HG03060 (cell line): ENCODE measurements around the gene ZBTB20.

ENCODE experiments used
- ATAC-seq: cut with Tn5 transposase; IDR thresholded peaks from one replicate; pipeline ENCODE4 v1.9.1; 2021; ENCODE audit warnings: low read depth, moderate number of reproducible peaks; ENCODE audit not compliant: unreplicated experiment

Gene ZBTB20

DNA sequence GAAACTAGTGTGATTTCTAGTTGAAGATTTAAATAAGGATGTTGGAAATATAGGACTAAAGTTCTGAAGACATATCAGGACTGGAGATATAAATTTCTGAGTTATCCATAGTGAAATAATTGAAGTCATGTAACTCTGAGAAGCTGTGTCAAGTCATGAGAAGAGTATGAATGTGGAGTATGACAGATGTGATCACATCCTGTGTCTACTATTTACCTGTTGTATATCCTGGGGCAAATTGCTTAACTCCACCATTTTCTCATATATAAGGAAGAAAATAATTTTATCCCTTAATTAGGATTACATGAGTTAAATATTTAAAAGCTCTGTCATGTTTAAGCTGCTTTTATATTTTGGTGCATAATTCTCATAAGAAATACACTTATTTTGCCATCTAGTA is 350.3 kb downstream of the ZBTB20 start:
- ATAC-seq: no peak

DNA sequence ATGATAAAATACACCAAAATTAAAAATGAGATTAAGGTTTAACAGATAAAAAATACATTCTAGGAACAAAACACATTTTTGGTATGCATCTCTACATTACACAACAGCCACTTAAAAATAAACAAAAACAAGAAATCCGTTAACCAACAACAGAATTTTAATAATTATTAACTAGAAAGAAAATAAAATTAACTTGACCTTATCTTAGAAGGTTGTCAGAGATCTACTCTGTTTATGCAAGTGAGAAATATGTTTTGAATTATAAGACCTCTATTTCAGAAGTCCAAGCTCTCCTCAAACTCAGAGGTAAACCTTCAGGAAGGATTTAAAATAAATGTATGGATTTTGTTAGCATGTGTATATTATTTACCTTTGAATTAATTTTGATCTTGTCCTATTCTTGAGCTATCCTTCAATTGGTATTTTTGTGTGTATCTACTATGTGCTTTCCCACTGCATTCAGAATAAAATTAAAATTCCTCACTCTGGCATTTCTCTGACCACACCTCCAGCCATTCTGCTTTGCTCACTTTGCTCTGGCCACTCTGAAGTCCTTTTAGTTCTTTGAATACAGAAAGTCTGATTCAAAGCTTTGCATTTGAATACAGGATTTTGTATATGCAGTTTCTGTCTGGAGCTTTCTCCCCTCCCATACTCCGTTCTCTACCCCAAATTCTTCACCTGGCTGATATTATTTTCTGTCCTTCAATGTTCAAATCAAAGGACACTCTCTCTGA is 352.0 kb downstream of the ZBTB20 start:
- ATAC-seq: no peak

DNA sequence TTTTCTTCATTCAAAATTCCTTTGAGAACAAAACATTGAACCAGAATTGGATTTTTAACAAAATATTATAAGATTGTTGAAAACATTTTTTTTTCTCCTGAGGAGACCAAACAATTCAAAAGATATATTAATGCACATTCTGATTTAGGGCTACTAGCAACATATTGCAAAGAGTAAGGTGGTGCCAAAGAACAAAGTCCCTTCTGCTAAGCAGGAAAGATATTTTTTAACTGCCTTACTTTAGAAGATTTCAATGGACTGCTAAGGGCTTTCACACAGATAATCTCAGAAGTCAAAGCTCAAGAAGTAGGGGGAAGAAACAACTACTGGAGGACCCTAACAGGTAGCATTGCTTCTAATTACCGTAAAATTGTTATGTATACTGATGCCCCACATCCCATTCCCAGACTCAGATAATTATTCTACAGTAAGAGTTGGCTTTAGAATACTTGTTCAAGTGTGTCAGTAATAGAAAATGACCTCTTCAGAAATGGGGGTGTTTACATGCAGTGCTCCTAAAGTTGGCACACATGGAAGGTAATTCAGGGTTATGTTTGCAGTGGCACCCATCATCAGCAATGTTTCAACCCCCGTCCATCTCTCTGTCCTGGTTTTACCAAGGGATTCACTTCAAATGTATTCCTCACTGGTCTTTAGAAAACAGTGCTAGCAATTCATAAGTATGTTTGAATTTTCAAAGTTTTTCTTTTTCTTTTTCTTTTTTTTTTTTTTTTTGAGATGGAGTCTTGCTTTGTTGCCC is 354.7 kb downstream of the ZBTB20 start:
- no peak for ATAC-seq

GRCh38 chr3:114790752-114791151 is 356.3 kb downstream of the ZBTB20 start:
- no peak for ATAC-seq

GRCh38 chr3:114789803-114790202 is 357.3 kb downstream of the ZBTB20 start:
- ATAC-seq: no peak

- no peak for ATAC-seq
These were observed 371.7 kb downstream of the ZBTB20 start for GRCh38 chr3:114775395-114775794.

GRCh38 chr3:114770874-114771273 is 376.2 kb downstream of the ZBTB20 start:
- ATAC-seq: no peak

DNA sequence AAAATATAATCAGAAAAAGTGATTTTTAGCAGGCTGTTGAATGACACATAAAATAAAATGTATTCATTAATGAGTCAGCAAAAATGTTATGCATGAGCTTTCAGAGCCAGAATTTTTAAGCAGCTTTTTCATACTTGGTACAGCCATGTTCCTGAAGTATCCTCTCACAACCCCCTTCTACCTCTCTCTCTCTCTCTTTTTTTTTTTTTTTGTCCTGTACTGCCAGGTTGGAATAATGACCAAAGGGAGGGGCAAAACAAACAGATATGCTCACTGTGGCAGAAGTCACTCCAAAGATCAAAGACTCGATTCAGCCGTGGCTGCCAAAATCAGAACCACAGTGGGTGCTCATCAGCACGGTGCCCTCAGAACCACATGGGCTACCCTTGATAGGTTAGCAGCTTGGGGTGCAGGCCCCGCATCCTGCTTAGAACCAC is 383.0 kb downstream of the ZBTB20 start:
- ATAC-seq: no peak

- no peak for ATAC-seq
These were observed 384.9 kb downstream of the ZBTB20 start for GRCh38 chr3:114762144-114762543.

- no peak for ATAC-seq
These were observed 386.4 kb downstream of the ZBTB20 start for GRCh38 chr3:114760679-114761078.

GRCh38 chr3:114758831-114759699 is 388.0 kb downstream of the ZBTB20 start:
- no peak for ATAC-seq

- peak; percentile 58 for ATAC-seq
These were observed 390.4 kb downstream of the ZBTB20 start for GRCh38 chr3:114756506-114757279.

DNA sequence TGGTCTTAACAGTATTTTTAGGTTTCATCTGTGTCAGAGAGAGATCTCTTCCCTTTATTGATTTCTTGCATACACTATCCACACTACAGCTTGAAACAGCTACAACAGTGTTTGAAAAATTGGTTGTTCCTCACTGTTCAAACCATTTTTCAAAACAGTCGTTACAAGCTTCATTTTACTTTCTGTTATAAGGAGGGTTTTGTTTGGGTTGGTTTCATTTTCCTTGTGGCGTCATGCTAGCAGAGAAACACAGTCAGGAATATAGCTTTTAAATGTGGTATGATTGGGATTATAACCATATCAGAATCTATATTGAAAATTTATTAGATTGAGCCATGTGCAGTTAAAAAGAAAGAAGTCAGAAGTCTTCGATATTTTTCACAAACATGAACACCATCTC is 400.6 kb downstream of the ZBTB20 start:
- no peak for ATAC-seq

DNA sequence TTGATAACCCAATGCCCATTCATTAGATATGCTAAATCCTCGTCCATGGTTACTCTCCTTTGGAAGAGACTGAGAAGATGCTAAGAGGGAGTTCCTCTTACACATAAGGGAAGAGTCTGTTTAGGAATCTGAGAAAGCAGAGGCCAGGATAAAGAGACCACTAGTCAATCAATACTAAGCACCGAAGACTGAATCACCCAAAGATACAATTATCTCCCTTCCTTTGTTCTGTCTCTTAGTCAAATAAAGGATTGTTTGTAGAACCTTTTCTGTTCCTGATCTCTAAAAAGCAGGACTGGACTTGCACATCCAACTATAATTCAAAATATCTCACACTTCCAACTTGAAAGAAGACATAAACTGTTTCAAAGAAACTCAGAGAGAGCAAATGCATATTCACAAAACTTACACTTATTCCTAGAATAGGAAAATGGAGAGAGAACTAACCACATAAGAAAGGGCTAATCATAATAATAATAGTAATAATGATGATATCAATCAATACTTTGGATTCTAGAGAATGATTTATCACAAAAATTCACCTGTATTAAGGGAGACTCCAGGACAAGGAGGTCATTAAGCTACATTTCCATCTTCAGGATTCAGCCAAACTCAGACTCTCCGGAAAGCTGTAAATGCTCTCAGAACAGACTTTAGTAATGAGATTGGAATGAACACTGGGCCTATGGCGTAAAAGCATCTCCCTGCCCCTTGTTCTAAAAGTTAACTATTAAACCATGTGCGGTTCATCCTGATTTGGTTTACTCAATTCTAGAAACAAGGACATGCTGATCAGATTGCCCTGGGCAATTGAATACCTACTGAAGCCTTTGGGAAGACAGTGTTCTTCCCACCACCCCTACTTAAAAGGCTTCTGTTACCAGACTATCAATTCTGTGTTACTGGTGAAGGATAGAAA is 401.5 kb downstream of the ZBTB20 start:
- ATAC-seq: no peak

GRCh38 chr3:114743746-114744485 is 403.2 kb downstream of the ZBTB20 start:
- no peak for ATAC-seq

DNA sequence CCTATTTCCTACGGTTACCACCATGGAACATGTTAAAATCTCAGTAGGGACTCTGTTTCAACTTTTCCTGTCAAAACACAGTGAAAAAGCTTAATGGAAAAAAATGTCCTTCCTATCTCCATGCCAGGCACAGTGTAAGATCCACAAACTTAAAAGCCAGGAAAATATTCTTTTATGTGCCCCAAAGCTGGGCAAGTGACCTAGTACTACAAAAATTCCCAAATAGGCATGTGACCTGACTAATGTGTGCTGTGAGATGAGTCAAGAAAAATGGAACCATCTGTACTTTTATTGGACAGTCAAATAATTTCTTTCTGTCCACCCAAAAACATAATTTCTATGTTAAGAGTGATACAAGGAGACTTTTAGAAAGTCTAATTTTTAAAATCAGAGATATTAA is 406.0 kb downstream of the ZBTB20 start:
- no peak for ATAC-seq

DNA sequence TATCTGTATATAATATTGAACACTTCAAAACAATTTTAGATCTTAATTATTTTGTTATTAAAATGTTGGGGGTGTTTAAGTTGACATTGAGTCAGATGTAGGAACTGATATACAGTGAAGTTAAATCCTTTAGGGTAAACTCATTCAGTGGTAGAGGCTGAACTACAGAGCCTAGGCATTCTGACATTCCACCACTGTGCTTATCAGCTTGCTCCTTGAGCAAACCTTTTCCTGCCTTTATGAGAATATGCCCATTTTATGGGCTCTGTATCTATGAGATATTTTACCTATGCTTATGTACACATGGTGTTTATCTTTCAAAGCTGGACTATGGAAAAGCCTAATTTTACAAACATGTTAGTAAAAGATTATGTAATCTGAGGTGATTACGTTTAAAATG is 407.5 kb downstream of the ZBTB20 start:
- ATAC-seq: no peak

- ATAC-seq: no peak
These were observed 414.7 kb downstream of the ZBTB20 start for GRCh38 chr3:114732353-114732752.

DNA sequence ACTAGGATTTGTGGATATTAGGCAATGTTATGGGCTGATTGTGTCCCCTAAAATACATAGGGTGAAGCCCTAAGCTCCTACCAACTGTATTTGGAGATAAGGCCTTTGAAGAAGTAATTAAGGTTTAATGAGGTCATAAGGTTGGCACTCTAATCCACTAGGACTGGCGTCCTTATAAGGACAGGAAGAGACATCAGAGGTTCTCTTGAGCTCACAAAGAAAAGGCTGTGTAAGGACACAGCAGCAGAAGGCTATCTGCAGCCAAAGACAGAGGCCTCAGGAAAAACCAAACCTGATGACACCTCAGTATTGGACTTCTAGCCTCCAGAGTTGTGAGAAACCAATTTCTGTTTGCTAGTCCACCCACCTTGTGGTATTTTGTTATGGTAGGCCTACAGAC is 416.7 kb downstream of the ZBTB20 start:
- ATAC-seq: no peak
